Erythroblast (primary cell): ENCODE data around the gene SIK3.

Source experiments
- DNase-seq, 2 experiments: peaks; one replicate each; lab custom pipeline; 2025; lab: John Stamatoyannopoulos, UW
- GATA1 ChIP-seq: IDR thresholded peaks from 2 replicates; pipeline ENCODE4 v1.6.1; 2011; ENCODE audit warnings: low read depth, mild to moderate bottlenecking, control low read depth, low read length, moderate library complexity
- POLR2A ChIP-seq: IDR thresholded peaks from 2 replicates; pipeline ENCODE4 v1.6.1; 2011; ENCODE audit warnings: mild to moderate bottlenecking, low read length

The SIK3 gene

GRCh38 chr11:116849060-116849459 lies 249.2 kb downstream of the SIK3 start:
- TF ChIP-seq POLR2A (no peak), GATA1 (no peak)
- no peak for DNase-seq

GRCh38 chr11:116847612-116848011 lies 250.6 kb downstream of the SIK3 start:
- DNase-seq = no peak

GRCh38 chr11:116844722-116845121 lies 253.5 kb downstream of the SIK3 start:
- DNase-seq = no peak
- TF ChIP-seq POLR2A (no peak), GATA1 (no peak)

More at GRCh38 chr11:116847612-116848011, 250.6 kb downstream of the SIK3 start:
- TF ChIP-seq POLR2A (no peak), GATA1 (no peak)

- no peak for DNase-seq
- TF ChIP-seq GATA1 (no peak), POLR2A (no peak)
Measured at GRCh38 chr11:116843661-116844060, 254.6 kb downstream of the SIK3 start.

- DNase-seq = no peak
- TF ChIP-seq POLR2A (no peak), GATA1 (no peak)
Measured at GRCh38 chr11:116842909-116843308, 255.3 kb downstream of the SIK3 start.

GRCh38 chr11:116842117-116842516 lies 256.1 kb downstream of the SIK3 start:
- no peak for DNase-seq
- TF ChIP-seq POLR2A = no peak
- TF ChIP-seq GATA1 = no peak

GRCh38 chr11:116840746-116841296 lies 257.4 kb downstream of the SIK3 start:
- no peak for DNase-seq
- no peak for TF ChIP-seq POLR2A
- no peak for TF ChIP-seq GATA1

- no peak for TF ChIP-seq POLR2A
- no peak for TF ChIP-seq GATA1
- no peak for DNase-seq
Measured at GRCh38 chr11:116840224-116840745, 257.9 kb downstream of the SIK3 start.

- TF ChIP-seq GATA1 (no peak), POLR2A (no peak)
- DNase-seq = no peak
Measured at GRCh38 chr11:116838321-116839084, 259.7 kb downstream of the SIK3 start.

GRCh38 chr11:116837231-116838091 lies 260.8 kb downstream of the SIK3 start, which contains the start of gene APOA1:
APOA1 (minus strand) TSS chr11:116837622; CDS start chr11:116837387, 235 bp downstream.
- TF ChIP-seq POLR2A (no peak), GATA1 (no peak)
- no peak for DNase-seq

GRCh38 chr11:116836632-116836991 lies 261.6 kb downstream of the SIK3 start:
- TF ChIP-seq GATA1 = no peak
- TF ChIP-seq POLR2A = no peak
- DNase-seq = no peak

GRCh38 chr11:116835791-116836631 lies 262.2 kb downstream of the SIK3 start:
- TF ChIP-seq POLR2A = no peak
- TF ChIP-seq GATA1 = no peak
- DNase-seq = peak; percentile 77 to 87
